ENCODE measurements around the gene UST.

UST gene

DNA sequence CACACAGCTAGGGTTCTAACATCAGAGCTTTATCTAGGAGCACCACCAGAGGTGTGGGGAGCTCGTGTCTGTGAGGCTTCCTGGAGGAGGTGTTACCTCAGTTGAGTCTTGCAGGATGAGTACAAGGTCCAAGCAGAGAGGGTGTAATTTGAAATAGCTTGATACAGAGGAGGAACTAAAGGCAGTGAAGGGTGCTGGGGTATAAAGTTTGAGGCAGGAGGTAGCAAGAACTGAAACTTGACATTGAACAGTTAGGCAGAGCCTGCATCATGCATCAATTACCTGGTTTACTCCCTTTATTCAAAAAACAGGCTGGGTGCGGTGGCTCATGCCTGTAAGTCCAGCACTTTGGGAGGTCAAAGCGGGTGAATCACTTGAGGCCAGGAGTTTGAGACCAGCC is 241.2 kb downstream of the UST start:
- H3K9ac ChIP-seq (ENCODE audit: low read depth in 1 of 2, low read length in 2 of 2), result no peak overlapping the region
- H3K4me1 ChIP-seq (ENCODE audit: control insufficient read depth in 2 of 2, insufficient read depth in 2 of 2, low read length in 2 of 2), result no peaks in the 10 kb centered on the region
- H3K9me3 ChIP-seq (ENCODE audit: control insufficient read depth in 2 of 2, low read length in 2 of 2), result no peaks in the 10 kb centered on the region
- H3K36me3 ChIP-seq (ENCODE audit: control insufficient read depth in 2 of 2, insufficient read depth in 2 of 2, low read length in 2 of 2), result no peaks in the 10 kb centered on the region
- H3K4me3 ChIP-seq (ENCODE audit: low read length in 2 of 2), result no peak overlapping the region
- H3K27ac ChIP-seq (ENCODE audit: low read depth in 2 of 2, low read length in 2 of 2), result no peak overlapping the region
- no peaks in the 10 kb centered on the region for H3K27me3 ChIP-seq (ENCODE audit: control insufficient read depth in 2 of 2, insufficient read depth in 2 of 2, low read length in 2 of 2)

DNA sequence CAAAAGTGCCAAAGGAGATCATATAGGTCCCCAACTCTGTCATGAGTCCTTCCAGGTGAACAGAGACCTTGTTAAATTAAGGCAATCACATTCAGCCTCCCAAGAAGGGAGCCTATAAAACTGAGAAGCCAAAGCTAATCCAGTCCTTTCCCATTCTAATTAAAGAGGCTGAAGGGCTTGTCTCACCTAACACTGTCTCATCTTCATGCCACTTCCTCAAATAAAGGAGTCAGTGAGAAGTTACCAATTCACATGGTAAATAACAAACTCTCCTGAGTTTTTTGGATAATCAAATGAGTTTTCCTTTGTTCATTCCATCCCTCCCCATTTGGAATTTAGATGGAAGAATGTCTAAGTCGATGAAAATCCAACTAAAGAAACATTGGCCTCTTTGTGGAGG is 242.8 kb downstream of the UST start:
- no peak overlapping the region for H3K27ac ChIP-seq (ENCODE audit: low read depth in 2 of 2, low read length in 2 of 2)

GRCh38 chr6:148990403-148990802 is 243.6 kb downstream of the UST start:
- Histone ChIP-seq H3K9me3 (ENCODE audit: control insufficient read depth in 2 of 2, low read length in 2 of 2) (no peaks in the 10 kb centered on the region), H3K27ac (ENCODE audit: low read depth in 2 of 2, low read length in 2 of 2) (no peak overlapping the region), H3K36me3 (ENCODE audit: control insufficient read depth in 2 of 2, insufficient read depth in 2 of 2, low read length in 2 of 2) (no peaks in the 10 kb centered on the region), H3K27me3 (ENCODE audit: control insufficient read depth in 2 of 2, insufficient read depth in 2 of 2, low read length in 2 of 2) (no peaks in the 10 kb centered on the region), H3K4me3 (ENCODE audit: low read length in 2 of 2) (no peak overlapping the region), H3K9ac (ENCODE audit: low read depth in 1 of 2, low read length in 2 of 2) (no peak overlapping the region), H3K4me1 (ENCODE audit: control insufficient read depth in 2 of 2, insufficient read depth in 2 of 2, low read length in 2 of 2) (no peaks in the 10 kb centered on the region)

More for the DNA sequence above, 242.8 kb downstream of the UST start:
- no peaks in the 10 kb centered on the region for H3K4me1 ChIP-seq (ENCODE audit: control insufficient read depth in 2 of 2, insufficient read depth in 2 of 2, low read length in 2 of 2)
- H3K9me3 ChIP-seq (ENCODE audit: control insufficient read depth in 2 of 2, low read length in 2 of 2), result no peaks in the 10 kb centered on the region
- no peaks in the 10 kb centered on the region for H3K36me3 ChIP-seq (ENCODE audit: control insufficient read depth in 2 of 2, insufficient read depth in 2 of 2, low read length in 2 of 2)
- H3K4me3 ChIP-seq (ENCODE audit: low read length in 2 of 2), result no peak overlapping the region
- H3K27me3 ChIP-seq (ENCODE audit: control insufficient read depth in 2 of 2, insufficient read depth in 2 of 2, low read length in 2 of 2), result no peaks in the 10 kb centered on the region
- H3K9ac ChIP-seq (ENCODE audit: low read depth in 1 of 2, low read length in 2 of 2), result no peak overlapping the region

DNA sequence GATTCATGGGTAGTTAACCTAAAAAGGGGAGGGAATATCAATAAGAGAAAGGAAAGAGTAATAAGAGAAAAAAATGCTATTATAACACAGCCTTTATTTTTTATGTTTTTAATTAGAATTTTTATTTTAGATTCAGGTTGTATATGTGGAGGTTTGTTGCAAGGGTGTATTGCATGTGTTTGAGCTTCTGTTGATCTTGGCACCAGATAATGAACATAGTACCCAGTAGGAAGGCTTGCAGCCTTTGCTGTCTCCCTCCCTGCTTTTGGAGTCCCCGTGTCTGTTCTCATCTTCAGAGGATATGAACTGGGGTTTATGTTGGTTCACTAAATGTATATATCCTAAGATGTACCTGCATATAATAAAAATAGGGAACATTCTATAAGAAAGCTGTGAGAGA is 250.0 kb downstream of the UST start:
- Histone ChIP-seq H3K4me1 (ENCODE audit: control insufficient read depth in 2 of 2, insufficient read depth in 2 of 2, low read length in 2 of 2) (peaks cover 0 to 9% of the 10 kb centered on the region in 2 donors), H3K27me3 (ENCODE audit: control insufficient read depth in 2 of 2, insufficient read depth in 2 of 2, low read length in 2 of 2) (no peaks in the 10 kb centered on the region), H3K36me3 (ENCODE audit: control insufficient read depth in 2 of 2, insufficient read depth in 2 of 2, low read length in 2 of 2) (no peaks in the 10 kb centered on the region), H3K27ac (ENCODE audit: low read depth in 2 of 2, low read length in 2 of 2) (no peak overlapping the region), H3K4me3 (ENCODE audit: low read length in 2 of 2) (no peak overlapping the region), H3K9ac (ENCODE audit: low read depth in 1 of 2, low read length in 2 of 2) (no peak overlapping the region), H3K9me3 (ENCODE audit: control insufficient read depth in 2 of 2, low read length in 2 of 2) (peaks cover 0 to 3% of the 10 kb centered on the region in 2 donors)

GRCh38 chr6:148997865-148998264 is 251.0 kb downstream of the UST start:
- Histone ChIP-seq H3K9me3 (ENCODE audit: control insufficient read depth in 2 of 2, low read length in 2 of 2) (peaks cover 0 to 3% of the 10 kb centered on the region in 2 donors), H3K4me3 (ENCODE audit: low read length in 2 of 2) (no peak overlapping the region), H3K27me3 (ENCODE audit: control insufficient read depth in 2 of 2, insufficient read depth in 2 of 2, low read length in 2 of 2) (no peaks in the 10 kb centered on the region), H3K9ac (ENCODE audit: low read depth in 1 of 2, low read length in 2 of 2) (no peak overlapping the region), H3K36me3 (ENCODE audit: control insufficient read depth in 2 of 2, insufficient read depth in 2 of 2, low read length in 2 of 2) (no peaks in the 10 kb centered on the region), H3K4me1 (ENCODE audit: control insufficient read depth in 2 of 2, insufficient read depth in 2 of 2, low read length in 2 of 2) (peaks cover 0 to 9% of the 10 kb centered on the region in 2 donors), H3K27ac (ENCODE audit: low read depth in 2 of 2, low read length in 2 of 2) (no peak overlapping the region)

DNA sequence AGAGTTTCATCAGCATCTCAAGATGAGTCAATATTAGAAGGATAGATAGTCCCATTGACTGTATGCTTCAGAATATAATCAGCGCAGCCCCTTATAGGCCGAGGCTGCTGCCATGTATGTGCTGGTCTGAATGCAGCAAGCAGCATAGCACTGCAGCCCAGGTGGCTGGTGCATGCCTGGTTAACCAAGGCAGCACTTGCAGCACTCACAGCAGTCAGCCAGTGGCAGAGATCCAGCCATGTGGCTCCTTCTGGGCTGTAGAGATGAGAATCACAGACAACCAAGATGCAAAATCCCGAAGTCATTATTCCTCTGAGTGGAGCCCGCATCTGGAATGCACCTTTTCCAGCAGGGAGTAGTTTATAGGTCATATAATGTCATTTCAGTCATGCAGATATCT is 251.9 kb downstream of the UST start:
- Histone ChIP-seq H3K36me3 (ENCODE audit: control insufficient read depth in 2 of 2, insufficient read depth in 2 of 2, low read length in 2 of 2) (no peaks in the 10 kb centered on the region), H3K27ac (ENCODE audit: low read depth in 2 of 2, low read length in 2 of 2) (no peak overlapping the region), H3K9ac (ENCODE audit: low read depth in 1 of 2, low read length in 2 of 2) (no peak overlapping the region), H3K27me3 (ENCODE audit: control insufficient read depth in 2 of 2, insufficient read depth in 2 of 2, low read length in 2 of 2) (no peaks in the 10 kb centered on the region), H3K4me3 (ENCODE audit: low read length in 2 of 2) (no peak overlapping the region), H3K4me1 (ENCODE audit: control insufficient read depth in 2 of 2, insufficient read depth in 2 of 2, low read length in 2 of 2) (peaks cover 0 to 9% of the 10 kb centered on the region in 2 donors), H3K9me3 (ENCODE audit: control insufficient read depth in 2 of 2, low read length in 2 of 2) (peaks cover 0 to 3% of the 10 kb centered on the region in 2 donors)

GRCh38 chr6:148999501-148999900 is 252.7 kb downstream of the UST start:
- peaks cover 0 to 3% of the 10 kb centered on the region in 2 donors for H3K9me3 ChIP-seq (ENCODE audit: control insufficient read depth in 2 of 2, low read length in 2 of 2)
- H3K4me3 ChIP-seq (ENCODE audit: low read length in 2 of 2), result no peak overlapping the region
- no peaks in the 10 kb centered on the region for H3K36me3 ChIP-seq (ENCODE audit: control insufficient read depth in 2 of 2, insufficient read depth in 2 of 2, low read length in 2 of 2)
- H3K4me1 ChIP-seq (ENCODE audit: control insufficient read depth in 2 of 2, insufficient read depth in 2 of 2, low read length in 2 of 2), result peaks cover 0 to 9% of the 10 kb centered on the region in 2 donors
- H3K27me3 ChIP-seq (ENCODE audit: control insufficient read depth in 2 of 2, insufficient read depth in 2 of 2, low read length in 2 of 2), result no peaks in the 10 kb centered on the region
- H3K27ac ChIP-seq (ENCODE audit: low read depth in 2 of 2, low read length in 2 of 2), result no peak overlapping the region
- H3K9ac ChIP-seq (ENCODE audit: low read depth in 1 of 2, low read length in 2 of 2), result no peak overlapping the region

GRCh38 chr6:148999929-149000468 is 253.2 kb downstream of the UST start:
- Histone ChIP-seq H3K36me3 (ENCODE audit: control insufficient read depth in 2 of 2, insufficient read depth in 2 of 2, low read length in 2 of 2) (no peaks in the 10 kb centered on the region), H3K27ac (ENCODE audit: low read depth in 2 of 2, low read length in 2 of 2) (no peak overlapping the region), H3K27me3 (ENCODE audit: control insufficient read depth in 2 of 2, insufficient read depth in 2 of 2, low read length in 2 of 2) (no peaks in the 10 kb centered on the region), H3K9ac (ENCODE audit: low read depth in 1 of 2, low read length in 2 of 2) (no peak overlapping the region), H3K9me3 (ENCODE audit: control insufficient read depth in 2 of 2, low read length in 2 of 2) (peaks cover 0 to 3% of the 10 kb centered on the region in 2 donors), H3K4me1 (ENCODE audit: control insufficient read depth in 2 of 2, insufficient read depth in 2 of 2, low read length in 2 of 2) (peaks cover 0 to 9% of the 10 kb centered on the region in 2 donors), H3K4me3 (ENCODE audit: low read length in 2 of 2) (no peak overlapping the region)

DNA sequence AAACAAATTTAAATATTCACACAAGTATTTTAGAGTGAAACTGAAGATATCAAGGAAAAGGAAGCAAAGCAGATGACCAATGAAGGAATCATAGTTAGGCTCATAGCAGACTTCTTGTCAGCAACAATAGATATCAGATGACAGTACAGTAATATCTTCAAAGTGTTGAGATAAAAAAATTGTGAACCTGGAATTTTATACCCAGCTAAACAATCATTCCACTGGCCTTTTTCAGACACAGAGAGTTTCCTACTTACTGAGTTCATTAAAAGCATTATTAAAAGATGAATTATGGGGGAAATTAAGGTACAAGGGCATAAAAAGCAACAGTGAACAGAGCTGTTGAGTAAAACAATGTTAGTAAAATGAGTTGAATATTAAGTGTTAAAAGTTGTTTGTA is 254.6 kb downstream of the UST start:
- Histone ChIP-seq H3K4me3 (ENCODE audit: low read length in 2 of 2) (no peak overlapping the region), H3K27me3 (ENCODE audit: control insufficient read depth in 2 of 2, insufficient read depth in 2 of 2, low read length in 2 of 2) (no peaks in the 10 kb centered on the region)

DNA sequence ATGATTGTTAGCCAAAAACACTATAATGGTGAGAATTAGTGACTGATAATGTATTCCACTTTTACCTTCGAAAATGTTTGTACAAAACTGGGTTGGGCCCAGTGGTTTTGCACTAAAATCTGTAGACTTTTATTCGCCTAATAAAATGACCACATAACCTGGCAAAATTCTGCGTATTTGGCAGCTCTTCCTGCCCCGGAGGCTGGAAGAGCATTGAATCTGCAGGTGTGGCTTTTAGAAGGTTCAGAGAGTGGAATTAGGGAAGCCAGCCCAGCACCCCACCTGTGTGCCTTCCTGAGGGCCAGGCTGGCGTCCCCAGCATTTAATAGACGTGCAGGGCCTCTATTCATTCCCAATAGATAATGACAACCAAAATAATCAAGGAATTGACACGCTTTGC is 256.7 kb downstream of the UST start:
- no peak overlapping the region for H3K27ac ChIP-seq (ENCODE audit: low read depth in 2 of 2, low read length in 2 of 2)
- H3K9me3 ChIP-seq (ENCODE audit: control insufficient read depth in 2 of 2, low read length in 2 of 2), result peaks cover 0 to 3% of the 10 kb centered on the region in 2 donors
- H3K4me3 ChIP-seq (ENCODE audit: low read length in 2 of 2), result no peak overlapping the region
- no peaks in the 10 kb centered on the region for H3K36me3 ChIP-seq (ENCODE audit: control insufficient read depth in 2 of 2, insufficient read depth in 2 of 2, low read length in 2 of 2)
- peaks cover 0 to 9% of the 10 kb centered on the region in 2 donors for H3K4me1 ChIP-seq (ENCODE audit: control insufficient read depth in 2 of 2, insufficient read depth in 2 of 2, low read length in 2 of 2)
- H3K9ac ChIP-seq (ENCODE audit: low read depth in 1 of 2, low read length in 2 of 2), result no peak overlapping the region
- no peaks in the 10 kb centered on the region for H3K27me3 ChIP-seq (ENCODE audit: control insufficient read depth in 2 of 2, insufficient read depth in 2 of 2, low read length in 2 of 2)

More for the DNA sequence above, 254.6 kb downstream of the UST start:
- Histone ChIP-seq H3K36me3 (ENCODE audit: control insufficient read depth in 2 of 2, insufficient read depth in 2 of 2, low read length in 2 of 2) (no peaks in the 10 kb centered on the region), H3K4me1 (ENCODE audit: control insufficient read depth in 2 of 2, insufficient read depth in 2 of 2, low read length in 2 of 2) (peaks cover 0 to 9% of the 10 kb centered on the region in 2 donors), H3K27ac (ENCODE audit: low read depth in 2 of 2, low read length in 2 of 2) (no peak overlapping the region), H3K9me3 (ENCODE audit: control insufficient read depth in 2 of 2, low read length in 2 of 2) (peaks cover 0 to 3% of the 10 kb centered on the region in 2 donors), H3K9ac (ENCODE audit: low read depth in 1 of 2, low read length in 2 of 2) (no peak overlapping the region)

DNA sequence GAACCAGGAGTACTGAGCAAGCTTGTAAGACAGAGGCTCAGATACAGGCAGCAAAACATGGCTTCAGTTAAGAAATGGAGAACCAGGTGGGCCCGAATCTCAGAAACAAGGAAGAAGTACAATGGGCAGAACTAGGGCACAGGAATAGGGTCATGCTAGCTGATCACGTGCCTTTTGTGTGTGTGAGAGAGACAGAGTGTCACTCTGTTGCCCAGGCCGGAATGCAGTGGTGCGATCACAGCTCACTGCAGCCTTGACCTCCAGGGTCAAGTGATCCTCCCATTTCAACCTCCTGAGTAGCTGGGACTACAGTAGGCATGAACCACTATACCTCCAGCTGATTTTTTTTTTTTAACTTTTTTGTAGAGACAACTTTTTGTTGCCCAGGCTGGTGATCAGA is 257.8 kb downstream of the UST start:
- H3K4me3 ChIP-seq (ENCODE audit: low read length in 2 of 2), result no peak overlapping the region
- H3K27ac ChIP-seq (ENCODE audit: low read depth in 2 of 2, low read length in 2 of 2), result no peak overlapping the region
- no peak overlapping the region for H3K9ac ChIP-seq (ENCODE audit: low read depth in 1 of 2, low read length in 2 of 2)
- no peaks in the 10 kb centered on the region for H3K27me3 ChIP-seq (ENCODE audit: control insufficient read depth in 2 of 2, insufficient read depth in 2 of 2, low read length in 2 of 2)
- peaks cover 0 to 3% of the 10 kb centered on the region in 2 donors for H3K9me3 ChIP-seq (ENCODE audit: control insufficient read depth in 2 of 2, low read length in 2 of 2)
- H3K36me3 ChIP-seq (ENCODE audit: control insufficient read depth in 2 of 2, insufficient read depth in 2 of 2, low read length in 2 of 2), result no peaks in the 10 kb centered on the region
- peaks cover 0 to 7% of the 10 kb centered on the region in 2 donors for H3K4me1 ChIP-seq (ENCODE audit: control insufficient read depth in 2 of 2, insufficient read depth in 2 of 2, low read length in 2 of 2)

Measured in mucosa of rectum (tissue), 2 donors.